DMS79 treated with DMSO at 0.1 percent for 48 hours (cell line): ENCODE measurements around the gene LMTK3.

Experiments used
- DNase-seq: peaks from one replicate; lab custom pipeline; 2025; lab: John Stamatoyannopoulos, UW

The LMTK3 gene

DNA sequence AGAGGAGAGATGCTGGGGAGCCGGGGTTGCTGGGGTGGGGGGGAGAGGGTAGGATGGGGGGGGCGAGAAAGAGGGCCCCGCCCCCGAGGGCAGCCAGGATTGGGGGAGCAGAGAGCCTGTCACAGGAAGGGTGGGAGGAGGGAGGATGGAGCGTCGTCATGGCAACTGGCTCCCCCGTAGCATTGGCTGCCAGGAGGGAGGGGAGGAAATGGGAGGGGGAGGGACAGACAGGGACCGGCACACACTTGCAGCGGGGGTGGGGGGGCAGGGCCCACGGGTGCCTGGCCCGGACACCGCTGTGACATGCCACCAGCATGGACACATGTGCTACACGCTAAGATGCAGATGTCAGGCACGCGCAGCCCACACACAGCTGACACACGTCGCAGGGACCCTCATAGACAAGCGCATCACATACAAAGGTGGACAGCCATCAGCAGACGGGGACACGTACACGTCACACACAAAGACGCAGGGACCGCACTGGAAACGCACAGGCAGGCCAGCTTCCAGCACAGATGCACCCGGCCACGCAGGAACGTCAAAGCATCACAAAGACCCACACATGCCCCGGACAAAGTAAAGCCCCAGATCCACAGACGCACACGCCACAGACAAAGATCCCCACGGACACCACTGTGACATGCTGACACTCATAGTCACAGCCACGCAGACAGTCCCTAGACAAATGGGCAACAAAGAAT is at the start of gene LMTK3:
Gene LMTK3, minus strand, starts transcription at position 36 of the 704 bp plus-strand sequence. CDS start 259 bp downstream, outside the sequence.
- DNase-seq, result peak; percentile 58

GRCh38 chr19:48561412-48561811 is 49.8 kb upstream of the LMTK3 start:
- no peak for DNase-seq

GRCh38 chr19:48560095-48560530 is 48.5 kb upstream of the LMTK3 start:
- DNase-seq, result no peak

DNA sequence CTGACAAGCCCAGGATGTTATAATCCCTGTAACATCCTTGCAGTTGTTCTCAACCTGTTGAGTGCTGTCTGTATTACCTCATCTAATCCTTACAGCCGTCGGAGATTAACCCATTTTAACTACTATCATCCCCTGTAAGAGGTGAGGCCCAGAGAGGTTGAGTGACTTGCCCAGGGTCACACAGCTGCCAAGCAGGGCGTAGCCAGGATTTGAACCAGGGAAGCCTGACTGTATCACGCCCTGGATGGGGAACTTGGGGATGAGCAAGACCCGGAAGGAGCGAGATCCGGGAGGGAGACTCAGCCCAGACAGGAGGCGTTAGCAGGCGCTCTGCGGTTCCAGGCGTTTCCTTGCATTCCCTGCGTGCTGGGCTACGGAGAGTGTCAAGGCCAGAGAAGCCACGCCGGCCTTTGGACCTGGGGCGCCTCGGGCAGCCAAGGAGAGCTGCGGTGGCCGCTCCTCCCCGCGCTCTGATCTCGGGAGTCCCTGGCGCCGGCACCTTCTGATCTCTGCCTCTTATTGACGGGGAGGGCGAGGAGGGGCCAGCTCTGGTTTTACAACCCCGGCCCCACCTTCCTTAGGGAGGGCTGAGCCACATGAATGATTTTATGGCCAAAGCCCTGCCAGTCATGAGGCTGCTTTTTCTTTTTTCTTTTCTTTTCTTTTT is 46.5 kb upstream of the LMTK3 start:
- no peak for DNase-seq

DNA sequence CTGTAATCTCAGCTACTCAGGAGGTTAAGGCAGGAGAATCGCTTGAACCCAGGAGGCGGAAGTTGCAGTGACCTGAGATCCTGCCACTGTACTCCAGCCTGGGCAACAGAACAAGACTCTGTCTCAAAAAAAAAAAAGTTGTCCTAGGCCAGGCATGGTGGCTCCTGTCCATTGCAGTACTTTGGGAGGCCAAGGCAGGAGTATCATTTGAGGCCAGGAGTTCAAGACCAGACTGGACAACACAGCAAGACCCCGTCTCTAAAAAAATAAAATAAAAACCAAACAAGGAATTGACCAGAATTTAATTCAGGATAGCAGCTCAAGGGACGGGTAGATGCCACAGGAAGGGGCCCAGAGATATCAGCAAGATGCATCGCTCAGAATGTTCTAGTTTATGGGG is 45.2 kb upstream of the LMTK3 start:
- DNase-seq, result no peak

DNA sequence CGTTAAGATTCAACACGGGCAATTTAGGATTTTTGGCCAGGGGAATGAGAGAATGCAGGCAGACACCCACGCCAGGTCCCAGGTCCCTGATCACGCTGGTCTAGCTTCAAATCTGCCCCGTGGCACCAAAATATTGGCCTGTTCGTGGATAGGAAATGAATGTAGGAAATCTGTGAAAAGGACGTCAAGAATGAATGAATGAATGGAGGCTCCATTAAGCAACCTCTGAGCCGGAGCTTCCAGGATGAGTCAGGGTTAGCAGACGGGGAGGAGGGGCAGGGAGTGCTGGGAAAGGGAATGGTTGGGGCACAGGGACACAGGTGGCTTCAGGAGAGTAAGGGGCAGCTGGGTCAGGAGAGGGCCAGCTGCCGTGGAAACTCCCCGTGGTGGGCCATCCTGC is 44.5 kb upstream of the LMTK3 start:
- no peak for DNase-seq

- no peak for DNase-seq
Measured at GRCh38 chr19:48554385-48555091, 42.9 kb upstream of the LMTK3 start.

DNA sequence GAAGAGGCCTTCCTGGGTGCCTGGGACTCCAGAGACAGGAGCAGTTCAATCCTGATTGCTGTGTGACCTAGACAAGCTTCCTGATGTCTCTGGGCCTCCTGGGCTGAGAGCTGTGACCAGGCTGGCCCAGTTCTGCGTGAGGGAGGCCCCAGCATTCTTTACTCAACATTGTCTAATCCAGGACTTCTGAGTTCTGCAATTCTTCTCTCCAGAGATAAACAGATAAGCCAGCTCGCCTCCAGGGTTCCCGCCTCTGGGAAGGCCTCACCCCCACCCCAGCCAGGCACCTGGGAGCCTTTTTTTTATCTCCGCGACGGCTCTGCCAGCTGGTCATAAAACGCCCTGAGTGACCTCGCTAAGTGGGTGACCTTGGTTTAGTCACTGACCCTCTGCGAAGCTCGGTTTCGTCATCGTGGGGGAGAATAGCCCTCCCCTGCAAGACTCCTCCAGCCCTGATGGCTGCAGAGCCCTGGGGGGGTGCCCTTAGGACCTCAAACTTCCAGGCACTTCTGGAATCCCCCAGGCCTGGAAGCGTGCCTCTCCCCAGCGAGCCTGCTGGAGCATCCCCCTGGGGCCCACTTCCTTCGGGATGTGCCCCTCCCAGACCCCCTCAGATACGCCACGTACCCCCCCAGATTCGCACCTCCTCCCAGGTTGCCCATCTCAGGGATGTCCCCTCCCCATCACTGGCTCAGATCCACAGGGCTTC is 42.2 kb upstream of the LMTK3 start:
- DNase-seq, result no peak

DNA sequence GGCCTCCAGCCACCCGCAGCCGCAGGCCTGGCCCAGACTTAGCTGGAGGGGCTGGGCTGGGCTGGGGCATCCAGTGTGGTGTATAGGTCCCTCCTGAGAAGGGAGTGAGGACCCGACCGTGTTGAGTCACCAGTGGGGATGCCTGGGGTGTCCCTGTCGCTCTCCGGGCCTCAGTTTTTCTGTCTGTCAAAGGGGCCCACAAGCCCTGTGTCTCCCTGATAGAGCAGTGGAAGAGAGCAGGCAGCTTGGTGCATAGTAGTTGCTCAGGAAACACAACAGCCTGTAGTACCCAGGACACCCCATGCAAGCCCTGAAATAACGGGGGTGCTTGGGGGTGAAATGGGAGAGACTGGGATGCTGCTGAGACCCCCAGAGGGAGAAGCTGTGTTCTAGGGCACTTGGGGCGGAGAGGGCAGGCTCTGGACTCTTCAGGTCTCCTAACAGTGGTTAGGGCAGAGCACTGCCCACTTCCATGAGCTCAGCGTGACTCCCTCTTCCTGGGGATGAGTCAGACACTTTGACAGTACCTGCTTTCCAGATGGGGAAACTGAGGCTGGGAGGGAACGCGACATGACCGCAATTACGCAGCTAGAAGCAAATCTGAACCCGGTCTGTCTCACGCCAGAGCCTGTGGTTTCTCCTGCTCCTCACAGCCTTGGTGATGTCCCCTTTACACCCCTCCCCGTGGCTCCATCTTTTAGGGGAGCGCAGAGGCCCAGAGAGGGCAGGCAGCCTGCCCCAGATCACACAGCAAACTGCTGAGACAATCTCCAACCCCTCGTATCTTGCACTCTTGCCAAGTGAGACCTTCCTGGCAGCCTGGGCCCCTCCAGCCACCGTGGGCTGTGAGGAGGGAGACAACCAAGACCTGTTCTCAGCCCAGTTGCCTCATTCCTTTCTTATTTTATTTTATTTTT is 41.0 kb upstream of the LMTK3 start:
- no peak for DNase-seq

GRCh38 chr19:48551437-48552302 is 40.0 kb upstream of the LMTK3 start, which contains the start of gene SULT2B1:
TSS of gene SULT2B1 (plus strand) at chr19:48552172. CDS start at chr19:48552253, 81 bp downstream.
- DNase-seq, result peak; percentile 32

DNA sequence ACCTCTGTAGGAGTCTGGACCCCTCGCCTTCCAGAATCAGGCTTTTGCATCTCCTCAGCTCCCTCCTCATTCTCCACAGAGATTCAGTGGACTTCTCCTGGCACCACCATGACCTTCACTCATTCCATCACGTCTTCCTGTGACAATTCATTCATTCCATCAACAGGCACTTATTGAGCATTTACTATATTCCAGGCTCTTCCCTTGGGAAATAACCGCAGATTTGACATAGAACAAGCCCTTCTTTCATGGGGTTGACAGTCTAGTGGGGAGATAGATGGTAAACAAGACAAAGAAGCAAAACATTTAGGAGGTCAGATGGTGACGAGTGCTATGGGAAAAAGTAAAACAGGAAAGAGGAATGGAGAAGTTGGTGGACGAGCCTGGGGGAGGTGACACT is 37.7 kb upstream of the LMTK3 start:
- DNase-seq, result no peak

GRCh38 chr19:48548253-48548911 is 36.7 kb upstream of the LMTK3 start:
- no peak for DNase-seq

GRCh38 chr19:48547722-48548121 is 36.1 kb upstream of the LMTK3 start:
- DNase-seq, result no peak

DNA sequence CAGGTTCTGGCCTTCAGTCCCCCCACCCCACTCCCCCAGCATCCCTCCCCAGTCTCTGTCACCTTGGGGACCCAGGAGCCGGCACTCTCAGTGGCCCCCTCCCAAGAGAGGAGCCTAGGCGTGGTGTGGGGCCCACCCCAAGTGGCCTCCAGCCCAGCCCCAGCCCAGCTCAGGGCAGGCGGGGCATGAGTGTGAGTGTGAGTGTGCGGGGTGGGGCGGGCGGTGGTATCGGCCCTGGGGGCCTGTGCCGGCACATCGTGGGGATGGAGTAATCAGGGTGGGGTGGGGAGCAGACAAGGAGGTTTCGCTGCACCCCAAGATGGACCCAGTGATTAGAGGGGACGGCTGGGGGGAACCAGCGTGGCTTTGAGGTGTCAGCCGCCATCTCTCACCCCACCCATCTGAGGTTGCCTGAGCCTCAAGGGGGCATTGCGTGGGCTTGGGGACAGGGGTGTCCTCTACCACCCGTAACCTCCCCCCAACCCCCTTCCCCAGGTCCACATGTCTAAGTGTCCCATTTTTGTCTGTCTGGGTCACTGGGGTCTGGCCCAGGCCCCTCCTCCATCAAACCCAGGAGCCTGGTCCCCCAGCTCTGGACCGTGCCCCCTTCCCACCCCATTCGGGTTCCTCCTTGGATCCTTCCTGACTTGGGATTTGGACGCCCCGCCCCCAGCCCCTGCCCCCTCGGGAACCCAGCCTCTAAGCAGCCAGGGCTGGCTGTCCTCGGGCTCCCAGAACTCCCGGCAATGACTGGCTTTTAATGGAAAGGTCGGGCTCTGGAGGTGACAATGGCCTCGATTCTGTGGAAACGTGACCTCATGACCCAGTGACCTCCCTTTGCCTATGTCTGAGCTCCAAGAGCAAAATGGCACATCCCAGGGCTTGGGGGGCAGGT is 33.5 kb upstream of the LMTK3 start:
- no peak for DNase-seq

- DNase-seq, result peak; percentile 9
Measured at GRCh38 chr19:48543121-48543710, 31.6 kb upstream of the LMTK3 start.

DNA sequence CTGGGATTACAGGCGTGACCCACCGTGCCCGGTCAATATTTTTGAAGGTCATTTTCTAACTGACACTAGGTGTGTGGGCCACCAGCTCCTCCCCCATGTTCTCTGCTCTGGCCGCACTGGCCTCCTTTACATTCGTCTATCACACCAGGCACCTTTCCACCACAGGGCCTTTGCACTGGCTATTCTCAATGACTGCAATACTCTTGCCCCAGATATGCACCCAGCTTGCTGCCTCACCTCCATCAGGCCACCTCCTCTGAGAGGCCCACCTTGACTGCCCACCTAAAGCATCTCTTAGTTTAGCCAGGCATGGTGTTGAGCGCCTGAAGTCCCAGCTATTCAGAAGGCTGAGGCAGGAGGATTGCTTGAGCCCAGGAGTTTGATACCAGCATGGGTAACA is 30.2 kb upstream of the LMTK3 start:
- DNase-seq, result no peak

- peak; percentile 20 for DNase-seq
Measured at GRCh38 chr19:48540110-48540509, 28.5 kb upstream of the LMTK3 start.

GRCh38 chr19:48539503-48540096 is 28.0 kb upstream of the LMTK3 start:
- DNase-seq, result peak; percentile 78
